GM18873 (cell line): ENCODE measurements around the gene OLFML2B.
A peak's percentile ranks its signal among the peaks of the same experiment; 100 is the strongest.
"Not testable (repeated sequence)": the region's sequence is repeated elsewhere in the genome, so short reads cannot be mapped to it uniquely, and the experiment has no call there.

ENCODE experiments used
- ATAC-seq: cut with Tn5 transposase; IDR thresholded peaks from one replicate; pipeline ENCODE4 v1.9.1; 2021; ENCODE audit warnings: mild to moderate bottlenecking, moderate library complexity, moderate number of reproducible peaks; ENCODE audit not compliant: unreplicated experiment, low FRiP score

The OLFML2B gene

GRCh38 chr1:162036163-162036562 lies 12.5 kb upstream of the OLFML2B start:
- no peak for ATAC-seq

DNA sequence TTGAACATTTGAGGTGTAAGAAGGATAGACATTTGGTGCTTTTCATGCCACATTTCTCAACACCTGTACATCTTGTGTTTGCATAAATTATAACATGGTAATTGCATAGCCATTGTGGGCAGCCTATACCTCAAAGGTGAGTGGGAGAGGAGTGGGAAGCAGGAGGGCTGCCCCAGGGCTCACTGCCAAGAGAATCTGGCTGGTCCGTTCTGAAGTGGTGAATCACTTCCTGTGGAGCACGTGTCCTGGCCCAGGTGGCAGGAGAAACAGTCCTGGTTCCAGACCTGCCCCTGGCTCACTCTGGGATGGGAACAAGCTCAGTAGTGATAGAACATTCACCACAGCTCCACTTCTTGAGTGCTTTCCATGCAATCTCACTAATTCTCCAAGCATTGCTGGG lies 11.6 kb upstream of the OLFML2B start:
- no peak for ATAC-seq

DNA sequence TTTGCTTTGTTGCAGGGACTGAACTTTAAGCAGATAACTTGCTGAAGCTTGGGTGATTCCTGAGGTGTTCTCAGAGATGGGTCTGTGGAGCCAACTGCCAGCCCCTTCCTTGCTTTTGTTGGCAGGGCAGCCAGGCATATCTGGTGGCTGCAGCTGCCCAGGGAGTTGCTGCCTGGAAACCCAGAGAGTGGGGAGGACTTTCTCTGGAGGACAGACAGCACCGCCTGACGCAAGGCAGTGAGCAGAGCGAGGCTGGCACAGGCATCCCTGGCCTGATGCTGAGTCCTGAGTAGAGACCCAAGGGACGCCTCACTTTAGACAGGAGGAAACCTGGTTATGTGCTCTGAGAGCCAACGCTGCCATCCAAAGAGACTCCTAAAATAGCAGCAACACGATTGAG lies 9.8 kb upstream of the OLFML2B start:
- ATAC-seq, result no peak

- ATAC-seq, result no peak
Observed at GRCh38 chr1:162030759-162031280, 7.2 kb upstream of the OLFML2B start.

DNA sequence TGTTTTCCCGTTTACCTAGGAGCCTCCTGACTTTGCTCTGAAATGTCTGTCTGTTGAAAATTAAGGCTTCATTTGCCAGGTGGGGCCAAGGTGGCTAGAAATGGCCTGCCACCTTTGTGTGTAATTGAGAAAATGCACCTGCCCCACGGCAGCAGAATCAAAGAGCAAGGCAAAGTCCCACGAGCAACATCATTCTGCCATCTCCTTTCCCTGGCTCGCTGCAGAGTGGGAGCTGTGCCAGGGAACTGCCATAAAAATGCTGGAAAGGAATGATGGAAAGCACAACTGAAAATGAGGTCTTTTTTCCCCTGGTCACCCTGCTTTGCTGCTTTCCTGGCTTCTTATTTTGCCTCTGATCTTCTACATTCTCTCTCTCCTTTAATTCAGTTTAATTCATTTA lies 5.5 kb upstream of the OLFML2B start:
- no peak for ATAC-seq

DNA sequence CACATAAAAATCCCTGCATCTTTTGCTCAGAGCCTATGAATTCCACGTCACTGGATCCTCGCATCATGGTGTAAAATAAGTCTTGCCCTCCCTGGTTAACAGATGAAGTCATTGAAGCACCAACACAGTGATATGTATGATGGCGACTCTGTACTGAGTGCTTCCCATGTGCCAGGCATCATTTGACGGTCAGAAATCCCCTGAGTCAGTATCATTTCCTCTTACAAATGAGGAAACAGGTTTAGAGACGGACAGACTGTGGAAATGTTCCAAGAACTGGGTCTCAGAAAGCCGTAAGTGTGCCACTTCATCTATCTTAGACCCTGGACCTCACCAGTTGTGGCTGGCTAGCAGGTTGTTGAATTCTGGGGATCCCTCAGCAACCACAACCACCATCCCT lies 5.1 kb upstream of the OLFML2B start:
- peak; percentile 63 for ATAC-seq

DNA sequence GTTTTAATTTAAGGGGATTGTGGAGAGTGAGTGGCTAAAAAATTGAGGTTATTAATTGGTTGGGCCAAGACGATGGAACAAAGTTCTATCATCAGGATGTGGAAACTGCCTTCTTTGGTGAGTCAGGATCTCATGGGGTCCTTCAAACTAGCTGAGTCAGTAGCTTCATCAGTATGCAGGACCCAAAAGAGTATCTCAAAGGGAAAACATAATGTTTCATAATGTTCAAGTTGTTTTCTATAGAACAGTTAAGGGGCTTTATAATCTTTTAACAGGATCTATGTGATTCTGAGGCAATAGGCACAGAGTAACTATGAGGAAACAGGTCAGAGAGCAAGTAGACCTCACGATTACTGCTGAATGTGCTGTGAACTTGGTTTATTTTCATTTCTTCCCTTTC lies 3.2 kb upstream of the OLFML2B start:
- no peak for ATAC-seq

DNA sequence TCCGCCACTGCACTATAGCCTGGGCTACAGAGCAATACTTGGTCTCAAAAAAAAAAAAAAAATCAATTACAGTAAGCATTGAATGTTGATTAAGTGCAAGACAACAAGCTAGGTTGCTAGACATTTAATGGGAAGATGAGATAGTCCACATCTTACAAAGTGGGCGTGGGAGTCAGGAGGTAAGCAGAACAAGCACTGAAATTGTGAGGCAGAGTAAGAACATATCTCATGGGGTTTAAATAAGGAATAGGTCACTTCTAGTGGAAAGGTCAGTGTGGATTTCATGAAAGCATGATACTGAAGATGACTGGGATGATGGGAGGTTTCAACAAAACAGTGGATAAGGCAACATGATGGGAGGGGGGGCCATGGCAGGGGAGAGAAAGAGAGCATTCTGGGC lies 1.9 kb upstream of the OLFML2B start:
- ATAC-seq, result no peak

- no peak for ATAC-seq
Observed at GRCh38 chr1:162023181-162023546, 505 bp downstream of the OLFML2B start.

DNA sequence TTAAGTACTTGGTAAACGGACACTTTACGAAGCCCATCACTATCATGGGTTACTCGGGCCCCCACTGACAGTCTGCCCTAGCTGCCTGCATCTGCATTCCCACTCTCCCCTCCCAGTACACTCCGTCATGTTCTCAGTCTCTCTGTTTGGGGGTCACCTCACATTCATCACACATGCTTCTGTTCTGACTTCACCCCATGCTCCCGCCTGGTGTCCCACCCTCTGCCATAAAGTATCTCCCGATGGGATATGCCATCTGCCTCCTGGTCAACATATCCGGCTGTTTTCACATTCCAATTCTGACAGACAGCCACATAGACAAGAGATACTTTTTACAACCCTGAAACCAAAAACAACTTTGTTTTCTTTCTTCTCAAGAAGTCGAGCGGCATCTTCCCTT lies 1.0 kb downstream of the OLFML2B start:
- ATAC-seq, result no peak

GRCh38 chr1:162021124-162021523 lies 2.5 kb downstream of the OLFML2B start:
- no peak for ATAC-seq

- ATAC-seq, result no peak
Observed at GRCh38 chr1:162020150-162020549, 3.5 kb downstream of the OLFML2B start.

DNA sequence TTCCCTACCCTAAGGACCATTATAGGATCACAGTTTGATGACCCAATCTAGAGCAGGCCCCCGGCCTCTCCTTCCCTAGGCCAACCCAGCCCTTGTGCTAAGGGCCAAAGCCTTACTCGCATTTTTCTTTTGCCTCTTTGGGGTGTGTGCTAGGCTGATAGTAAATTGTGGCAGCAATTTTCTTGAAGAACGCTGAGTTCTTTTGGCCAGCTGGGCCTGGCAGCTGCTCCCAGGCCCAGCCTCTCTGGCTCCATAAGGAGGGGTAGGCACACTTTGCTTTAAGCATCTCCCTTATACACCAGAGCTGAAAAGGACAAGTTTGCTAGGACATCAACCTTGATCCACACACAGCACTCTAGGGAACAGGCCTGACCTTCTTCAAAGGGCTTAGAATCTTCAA lies 4.2 kb downstream of the OLFML2B start:
- no peak for ATAC-seq

DNA sequence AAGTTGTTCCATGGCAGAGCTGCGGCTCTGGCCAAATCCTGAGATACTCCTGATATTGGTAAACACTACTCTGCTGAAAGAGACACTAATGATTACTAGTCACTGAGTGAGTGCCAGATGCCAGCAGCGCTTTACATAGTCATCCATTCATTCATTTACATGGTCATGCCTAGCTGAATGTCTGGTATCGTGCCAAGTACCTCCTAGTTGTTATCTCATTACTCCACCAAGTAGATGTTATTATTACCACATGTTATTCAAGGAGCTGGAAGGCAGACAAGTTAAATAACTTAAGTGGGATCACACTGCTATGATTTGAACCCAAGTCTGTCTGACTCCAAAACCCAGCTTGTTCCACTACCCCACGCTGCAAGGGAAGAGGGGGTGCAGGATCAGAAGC lies 4.7 kb downstream of the OLFML2B start:
- no peak for ATAC-seq

- no peak for ATAC-seq
Observed at GRCh38 chr1:162018418-162018817, 5.3 kb downstream of the OLFML2B start.

GRCh38 chr1:162017791-162018190 lies 5.9 kb downstream of the OLFML2B start:
- ATAC-seq, result not testable (repeated sequence)

GRCh38 chr1:162016631-162017030 lies 7.0 kb downstream of the OLFML2B start:
- no peak for ATAC-seq

DNA sequence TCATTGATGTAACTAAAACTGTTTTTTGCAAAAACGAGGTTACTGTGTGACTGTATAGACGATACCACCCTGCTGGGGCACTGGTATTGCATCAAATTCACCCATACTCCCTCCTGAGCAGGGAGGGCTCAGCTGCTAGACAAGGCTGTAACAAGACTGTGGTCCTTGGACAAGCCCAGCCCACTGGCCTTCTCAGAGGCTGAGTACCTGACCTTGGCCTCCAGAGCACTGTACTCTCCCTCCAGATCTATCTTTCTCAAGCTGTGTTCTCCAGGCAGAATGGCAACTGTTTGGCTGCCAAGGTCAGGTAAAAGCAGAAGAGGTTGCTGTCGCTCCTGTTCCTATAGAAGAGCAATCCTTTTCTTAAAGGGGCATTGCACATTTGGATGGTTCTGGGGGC lies 8.5 kb downstream of the OLFML2B start:
- ATAC-seq, result no peak

GRCh38 chr1:162014202-162014601 lies 9.5 kb downstream of the OLFML2B start:
- ATAC-seq, result no peak

GRCh38 chr1:162013289-162013688 lies 10.4 kb downstream of the OLFML2B start:
- no peak for ATAC-seq

- no peak for ATAC-seq
Observed at GRCh38 chr1:162011337-162012012, 12.2 kb downstream of the OLFML2B start.

DNA sequence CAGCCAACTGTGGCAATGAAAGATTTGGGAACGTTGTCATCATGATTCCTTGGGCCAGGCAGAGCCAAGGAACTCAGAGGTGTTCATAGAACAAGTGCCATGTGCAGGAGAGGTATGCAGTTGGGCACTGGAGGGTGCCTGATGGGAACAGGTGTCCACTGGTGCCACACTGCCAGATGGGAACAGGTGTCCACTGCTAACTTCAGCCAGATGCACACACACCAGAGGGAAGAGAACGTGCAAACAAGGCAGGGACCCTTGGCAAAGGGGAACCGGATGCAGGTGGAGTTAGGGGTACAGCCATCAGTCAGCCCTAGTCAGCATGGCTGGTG lies 13.5 kb downstream of the OLFML2B start:
- no peak for ATAC-seq
